Hepatocyte (in vitro differentiated cells): ENCODE results near the gene MGST3. TPM values are rescaled to one million over a fixed set of nuclear protein-coding genes. Genes with fewer than 3 reads are reported as not detected.
"Not testable (repeated sequence)": the region's sequence is repeated elsewhere in the genome, so short reads cannot be mapped to it uniquely, and the experiment has no call there.

ENCODE experiments used
- DNase-seq: peaks from one replicate; pipeline ENCODE4 v3.0.0-alpha.2; 2016; ENCODE audit warnings: low spot score
- H2AFZ ChIP-seq: fragments of 200-600 bp; sonication (generic); 2 replicates; pipeline ENCODE4 v1.6.0; 2016; ENCODE audit warnings: antibody characterized with exemption, mild to moderate bottlenecking
- H3K27ac ChIP-seq: fragments of 200-600 bp; sonication (generic); 2 replicates; pipeline ENCODE4 v1.5.1; 2016; ENCODE audit warnings: mild to moderate bottlenecking
- H3K27me3 ChIP-seq: fragments of 200-600 bp; sonication (generic); 2 replicates; pipeline ENCODE4 v1.6.1; 2016
- H3K36me3 ChIP-seq: fragments of 200-600 bp; sonication (generic); replicated peaks from 2 replicates; pipeline ENCODE4 v1.5.1; 2016; ENCODE audit warnings: low read depth; ENCODE audit not compliant: insufficient read depth
- H3K4me1 ChIP-seq: fragments of 200-600 bp; sonication (generic); 2 replicates; pipeline ENCODE4 v1.5.1; 2016; ENCODE audit warnings: mild to moderate bottlenecking, moderate library complexity; ENCODE audit not compliant: insufficient read depth
- H3K4me2 ChIP-seq: fragments of 200-600 bp; sonication (generic); 2 replicates; pipeline ENCODE4 v1.6.0; 2016
- H3K4me3 ChIP-seq: fragments of 200-600 bp; sonication (generic); 2 replicates; pipeline ENCODE4 v1.5.1; 2016; ENCODE audit warnings: mild to moderate bottlenecking
- H3K79me2 ChIP-seq: fragments of 200-600 bp; sonication (generic); 2 replicates; pipeline ENCODE4 v1.6.0; 2017; ENCODE audit warnings: mild to moderate bottlenecking
- H3K9me2 ChIP-seq: fragments of 200-600 bp; sonication (generic); replicated peaks from 2 replicates; pipeline ENCODE4 v1.6.0; 2017; ENCODE audit warnings: mild to moderate bottlenecking; ENCODE audit not compliant: insufficient read depth
- H3K9me3 ChIP-seq: fragments of 200-600 bp; sonication (generic); 2 replicates; pipeline ENCODE4 v1.5.1; 2016; ENCODE audit warnings: low read depth, mild to moderate bottlenecking
- H4K20me1 ChIP-seq: fragments of 200-600 bp; sonication (generic); 2 replicates; pipeline ENCODE4 v1.6.0; 2016; ENCODE audit warnings: mild to moderate bottlenecking; ENCODE audit not compliant: insufficient read depth, poor library complexity, severe bottlenecking
- EZH2 ChIP-seq: fragments of 200-600 bp; sonication (generic); IDR thresholded peaks from 2 replicates; pipeline ENCODE4 v1.6.1; 2016; ENCODE audit warnings: antibody characterized with exemption, mild to moderate bottlenecking, borderline replicate concordance
- EZH2phosphoT487 ChIP-seq: fragments of 200-600 bp; sonication (generic); IDR thresholded peaks from one replicate; pipeline ENCODE4 v1.6.1; 2018; ENCODE audit warnings: antibody characterized with exemption, mild to moderate bottlenecking, low read depth, moderate library complexity; ENCODE audit not compliant: unreplicated experiment, severe bottlenecking
- WGBS: methylation state at CpG from one replicate; pipeline ENCODE4 v1.1.6; 2016; ENCODE audit warnings: low lambda C conversion rate; ENCODE audit errors: missing lambda C conversion rate; 5-methylcytosine and 5-hydroxymethylcytosine counted together
- polyA plus RNA-seq: library from polyadenylated mRNA; unstranded; fragments of >200 nt; fragmentation: Nextera tagmentation; extraction: Ambion mirVana; gene quantifications from 2 replicates; pipeline ENCODE4 v1.2.1, GENCODE V29; 2016
- total RNA-seq: library from RNA; depleted of rRNA; stranded (reverse); fragments of >200 nt; gene quantifications from 2 replicates; pipeline ENCODE4 v1.2.3, GENCODE V29; 2014
- TF ChIP-seq, protein P1 (sequence below): fragments of 200-600 bp; sonication (generic); IDR thresholded peaks from 2 replicates; pipeline ENCODE4 v1.5.1; 2016; ENCODE audit warnings: antibody characterized with exemption, mild to moderate bottlenecking; ENCODE audit not compliant: poor library complexity

MGST3 gene
- total and polyA plus RNA-seq, 2 experiments from 2014 or later: 188 to 470 TPM

DNA sequence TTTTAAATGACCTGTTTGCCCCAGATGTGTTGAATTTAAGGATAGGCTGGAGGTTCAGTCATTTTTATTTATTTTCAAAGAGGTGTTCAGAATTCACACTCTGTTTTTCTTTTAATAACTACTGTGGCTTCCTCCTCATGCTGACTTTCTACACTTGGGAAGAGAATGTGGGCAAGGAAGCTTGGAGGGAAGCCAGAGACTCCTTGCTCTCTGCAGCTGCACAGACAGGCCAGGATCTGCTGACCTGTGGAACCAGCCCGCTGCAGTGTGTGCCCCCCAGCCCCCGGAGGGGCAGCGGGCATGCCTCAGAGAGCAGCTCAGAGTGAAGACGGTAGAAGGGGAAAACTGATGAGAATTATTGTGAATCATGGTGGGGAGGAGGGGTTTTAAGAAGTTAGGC is 16.9 kb downstream of the MGST3 start:
- Histone ChIP-seq H2AFZ (no peak overlapping the region), H4K20me1 (peaks cover 4% of the 10 kb centered on the region), H3K4me3 (no peak overlapping the region), H3K27me3 (no peaks in the 10 kb centered on the region), H3K79me2 (peaks cover 36% of the 10 kb centered on the region), H3K9me2 (no peaks in the 10 kb centered on the region), H3K9me3 (no peaks in the 10 kb centered on the region), H3K36me3 (no peaks in the 10 kb centered on the region), H3K27ac (no peak overlapping the region), H3K4me1 (peaks cover 8% of the 10 kb centered on the region), H3K4me2 (no peak overlapping the region)
- DNase-seq: no peak
- TF ChIP-seq EZH2phosphoT487: no peak
- TF ChIP-seq EZH2: no peak
- TF ChIP-seq, protein P1, sequence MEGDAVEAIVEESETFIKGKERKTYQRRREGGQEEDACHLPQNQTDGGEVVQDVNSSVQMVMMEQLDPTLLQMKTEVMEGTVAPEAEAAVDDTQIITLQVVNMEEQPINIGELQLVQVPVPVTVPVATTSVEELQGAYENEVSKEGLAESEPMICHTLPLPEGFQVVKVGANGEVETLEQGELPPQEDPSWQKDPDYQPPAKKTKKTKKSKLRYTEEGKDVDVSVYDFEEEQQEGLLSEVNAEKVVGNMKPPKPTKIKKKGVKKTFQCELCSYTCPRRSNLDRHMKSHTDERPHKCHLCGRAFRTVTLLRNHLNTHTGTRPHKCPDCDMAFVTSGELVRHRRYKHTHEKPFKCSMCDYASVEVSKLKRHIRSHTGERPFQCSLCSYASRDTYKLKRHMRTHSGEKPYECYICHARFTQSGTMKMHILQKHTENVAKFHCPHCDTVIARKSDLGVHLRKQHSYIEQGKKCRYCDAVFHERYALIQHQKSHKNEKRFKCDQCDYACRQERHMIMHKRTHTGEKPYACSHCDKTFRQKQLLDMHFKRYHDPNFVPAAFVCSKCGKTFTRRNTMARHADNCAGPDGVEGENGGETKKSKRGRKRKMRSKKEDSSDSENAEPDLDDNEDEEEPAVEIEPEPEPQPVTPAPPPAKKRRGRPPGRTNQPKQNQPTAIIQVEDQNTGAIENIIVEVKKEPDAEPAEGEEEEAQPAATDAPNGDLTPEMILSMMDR: no peak
- 99% methylated on average over 4 of the region's 4 CpGs for WGBS

DNA sequence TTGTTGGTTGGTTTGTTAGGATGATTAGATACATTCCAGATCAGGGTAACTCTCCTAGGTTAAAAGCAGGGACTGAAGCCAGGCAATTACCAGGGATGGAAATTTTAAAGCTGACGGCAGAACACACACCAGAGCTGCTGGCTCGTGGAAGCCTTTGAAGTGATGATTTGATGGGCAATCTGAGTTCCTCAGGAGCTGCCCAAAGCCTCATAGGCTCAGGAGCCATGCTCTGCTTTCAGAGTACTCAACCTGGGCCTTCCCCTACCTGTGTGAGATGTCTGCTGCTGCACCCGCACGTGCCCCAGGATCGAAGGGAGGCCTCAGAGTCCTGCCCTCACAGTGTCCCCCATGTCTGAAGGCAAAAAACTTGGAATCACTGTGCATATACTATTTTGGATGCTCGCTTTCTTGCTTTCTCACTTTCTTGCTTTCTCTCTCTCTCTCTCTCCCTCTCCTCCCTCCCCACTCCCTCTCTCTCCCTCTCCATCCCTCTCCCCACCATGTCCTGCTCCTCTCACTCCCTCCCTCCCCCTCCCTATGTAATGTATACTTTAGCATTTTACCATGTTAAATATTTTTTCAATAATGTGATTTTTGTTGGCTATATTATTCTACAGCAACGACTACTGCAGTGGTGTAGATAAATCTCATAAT is 18.0 kb downstream of the MGST3 start:
- 68% methylated on average over 6 of the region's 7 CpGs for WGBS
- Histone ChIP-seq H3K27me3 (no peaks in the 10 kb centered on the region), H3K4me2 (no peak overlapping the region), H3K9me3 (no peaks in the 10 kb centered on the region), H3K4me1 (peaks cover 8% of the 10 kb centered on the region), H3K27ac (no peak overlapping the region), H3K79me2 (peaks cover 25% of the 10 kb centered on the region), H3K36me3 (no peaks in the 10 kb centered on the region), H3K4me3 (no peak overlapping the region), H2AFZ (no peak overlapping the region), H3K9me2 (no peaks in the 10 kb centered on the region), H4K20me1 (peaks cover 4% of the 10 kb centered on the region)
- no peak for TF ChIP-seq EZH2
- TF ChIP-seq, protein P1: no peak
- no peak for TF ChIP-seq EZH2phosphoT487
- DNase-seq: no peak

DNA sequence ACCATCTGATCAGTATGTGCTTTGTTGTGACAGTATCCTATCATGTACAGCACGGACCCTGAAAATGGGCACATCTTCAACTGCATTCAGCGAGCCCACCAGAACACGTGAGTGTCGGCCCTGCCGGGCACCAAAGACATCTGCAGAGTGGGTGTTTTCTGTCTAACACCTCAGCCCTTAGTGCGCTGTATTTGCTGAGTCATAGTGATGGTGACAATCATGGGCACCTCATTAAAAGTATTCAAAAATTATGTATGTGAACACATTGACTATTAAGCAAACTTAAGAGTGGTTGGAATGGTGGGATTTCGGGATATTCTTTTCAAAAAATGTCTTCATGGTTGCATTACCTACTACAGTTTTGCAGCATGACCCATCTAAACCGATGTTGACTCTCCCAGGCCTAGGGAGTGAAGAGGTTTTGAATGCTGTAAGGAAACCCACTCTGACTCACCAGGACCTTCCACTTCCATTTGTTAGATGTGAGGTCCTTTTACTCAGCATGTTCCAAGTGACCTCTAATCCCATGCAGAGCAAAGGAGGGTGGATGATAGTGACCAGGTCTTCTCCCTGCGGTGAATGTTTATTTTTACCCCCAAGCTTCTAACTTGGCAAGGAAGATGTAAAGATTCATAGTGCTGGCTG is 20.1 kb downstream of the MGST3 start:
- H3K36me3 ChIP-seq: no peaks in the 10 kb centered on the region
- no peak overlapping the region for H2AFZ ChIP-seq
- H3K79me2 ChIP-seq: peaks cover 12% of the 10 kb centered on the region
- H3K9me3 ChIP-seq: no peaks in the 10 kb centered on the region
- H4K20me1 ChIP-seq: peaks cover 4% of the 10 kb centered on the region
- peaks cover 6% of the 10 kb centered on the region for H3K4me1 ChIP-seq
- H3K4me3 ChIP-seq: no peak overlapping the region
- DNase-seq: no peak
- no peaks in the 10 kb centered on the region for H3K27me3 ChIP-seq
- no peaks in the 10 kb centered on the region for H3K9me2 ChIP-seq
- no peak overlapping the region for H3K27ac ChIP-seq
- H3K4me2 ChIP-seq: no peak overlapping the region
- 98% methylated on average over 9 of the region's 9 CpGs for WGBS
- TF ChIP-seq, protein P1: no peak
- no peak for TF ChIP-seq EZH2phosphoT487
- TF ChIP-seq EZH2: no peak

DNA sequence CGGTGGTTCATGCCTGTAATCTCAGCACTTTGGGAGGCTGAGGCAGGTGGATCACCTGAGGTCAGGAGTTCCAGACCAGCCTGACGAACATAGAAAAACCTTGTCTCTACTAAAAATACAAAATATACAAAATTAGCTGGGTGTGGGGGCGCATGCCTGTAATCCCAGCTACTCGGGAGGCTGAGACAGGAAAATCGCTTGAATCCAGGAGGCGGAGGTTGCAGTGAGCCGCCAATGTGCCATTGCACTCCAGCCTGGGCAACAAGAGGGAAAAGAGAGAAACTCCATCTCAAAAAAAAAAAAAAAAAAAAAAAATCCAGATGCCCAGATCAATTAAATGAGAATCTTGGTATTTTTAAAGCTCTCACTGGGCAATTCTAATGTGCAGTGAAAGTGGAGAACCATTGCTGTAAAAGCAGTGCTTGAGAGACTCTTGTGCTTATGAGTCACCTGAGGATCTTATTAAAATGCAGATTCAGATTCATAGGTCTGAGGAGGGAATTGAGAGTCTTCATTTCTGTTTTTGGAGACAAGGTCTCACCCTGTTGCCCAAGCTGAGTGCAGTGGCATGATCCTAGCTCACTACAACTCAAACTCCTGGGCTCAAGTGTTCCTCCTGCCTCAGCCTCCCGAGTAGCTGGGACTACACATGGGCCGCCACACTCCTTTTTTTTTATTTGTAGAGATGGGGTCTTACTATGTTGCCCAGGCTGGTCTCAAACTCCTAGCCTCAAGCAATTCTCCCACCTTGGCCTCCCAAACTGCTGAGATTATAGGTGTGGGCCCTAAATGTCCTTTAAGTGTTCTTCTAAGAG is 27.9 kb downstream of the MGST3 start:
- not testable (repeated sequence) for H3K79me2 ChIP-seq, H2AFZ ChIP-seq, H3K4me1 ChIP-seq, DNase-seq, H4K20me1 ChIP-seq, H3K4me3 ChIP-seq, H3K27ac ChIP-seq, H3K36me3 ChIP-seq, H3K9me2 ChIP-seq, H3K27me3 ChIP-seq, H3K9me3 ChIP-seq, H3K4me2 ChIP-seq
- WGBS: 97% methylated on average over 9 of the region's 9 CpGs
